Esophagus squamous epithelium (tissue), 5 donors: Measurements from ENCODE around the gene C14orf180. TPM values are rescaled to one million over a fixed set of nuclear protein-coding genes. Genes with fewer than 3 reads are reported as not detected.

Source experiments
- DNase-seq: peaks from one replicate; lab custom pipeline; 2025; lab: John Stamatoyannopoulos, UW
- H3K27ac ChIP-seq, 4 donors: fragments of 200-600 bp; sonication (generic); one replicate each; pipeline ENCODE4 v1.5.1; 2016 to 2019; ENCODE audit warnings: mild to moderate bottlenecking in 1 of 4
- H3K27me3 ChIP-seq, 4 donors: fragments of 200-600 bp; sonication (generic); 1 replicate in 3 of 4; 2 replicates in 1 of 4; pipeline versions ENCODE4 v1.5.1 to v1.6.0; 2017 to 2021; ENCODE audit warnings: antibody characterized with exemption in 1 of 4
- H3K36me3 ChIP-seq, 3 donors: fragments of 200-600 bp; sonication (generic); one replicate each; pipeline ENCODE4 v1.5.1; 2016 to 2019
- H3K4me1 ChIP-seq, 3 donors: fragments of 200-600 bp; sonication (generic); one replicate each; pipeline ENCODE4 v1.5.1; 2017 to 2019
- H3K4me3 ChIP-seq, 4 donors: fragments of 200-600 bp; sonication (generic); 1 replicate in 3 of 4; 2 replicates in 1 of 4; pipeline ENCODE4 v1.5.1; 2016 to 2019; ENCODE audit warnings: mild to moderate bottlenecking in 2 of 4, moderate library complexity in 1 of 4
- H3K9me3 ChIP-seq, 3 donors: fragments of 200-600 bp; sonication (generic); one replicate each; pipeline ENCODE4 v1.5.1; 2016 to 2019
- POLR2A ChIP-seq, 4 donors: fragments of 450-650 bp; IDR thresholded peaks; one replicate each; pipeline ENCODE4 v1.6.1; 2017; ENCODE audit warnings: antibody characterized with exemption in 4 of 4, mild to moderate bottlenecking in 4 of 4, moderate library complexity in 3 of 4
- WGBS, 2 donors: methylation state at CpG; one replicate each; pipeline ENCODE4 v1.1.5; 2018; 5-methylcytosine and 5-hydroxymethylcytosine counted together
- intact Hi-C: fragments of 100-400 bp; cut with DNase I; formaldehyde crosslinking; loops from one replicate; pipeline ENCODE4 v1.15.0; 2022
- total RNA-seq, 4 donors: library from RNA; depleted of rRNA; stranded (reverse); fragments of >200 nt; gene quantifications; one replicate each; pipeline ENCODE4 v1.1.0, GENCODE V29; 2016
- TF ChIP-seq, protein P1 (sequence below), 6 experiments: fragments of 450-650 bp in 4 of 6; fragments of 200-600 bp in 2 of 6; sonication (generic) in 2 of 6; IDR thresholded peaks; one replicate each; pipeline ENCODE4 v1.5.1; 2016 to 2019; ENCODE audit warnings: antibody characterized with exemption in 6 of 6, mild to moderate bottlenecking in 4 of 6, moderate library complexity in 4 of 6
- donor health status: DM: yes; HTN: yes; CAD: no.

Gene C14orf180
- total RNA-seq, 4 donors from 2014 or later, result not detected

DNA sequence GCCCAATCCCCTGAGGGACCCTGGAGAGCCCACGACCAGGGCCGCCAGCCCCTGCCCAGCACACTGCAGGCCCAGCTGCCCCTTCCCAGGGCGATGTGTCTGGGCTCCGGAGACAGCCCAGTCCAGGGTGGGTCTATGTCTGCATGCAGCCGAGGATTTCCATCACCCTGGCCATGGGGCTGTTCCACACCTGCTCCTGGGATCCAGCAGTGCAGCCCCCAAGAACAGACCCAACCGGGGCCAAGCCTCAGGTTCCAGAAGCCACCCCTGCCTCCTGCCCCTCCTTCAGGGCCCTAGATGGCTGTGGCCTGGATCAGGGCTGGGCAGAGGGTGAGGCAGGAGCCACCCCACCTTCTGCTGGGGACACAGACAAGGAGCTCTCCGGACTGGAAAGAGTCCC, 11.5 kb downstream of the C14orf180 start:
- no peaks in the 10 kb centered on the region for H3K9me3 ChIP-seq
- peaks cover 0 to 70% (median 0%) of the 10 kb centered on the region in 4 donors for H3K27me3 ChIP-seq
- DNase-seq, result no peak
- no peak for TF ChIP-seq POLR2A (IDR thresholded peaks at IDR 0.05)
- TF ChIP-seq, protein P1, sequence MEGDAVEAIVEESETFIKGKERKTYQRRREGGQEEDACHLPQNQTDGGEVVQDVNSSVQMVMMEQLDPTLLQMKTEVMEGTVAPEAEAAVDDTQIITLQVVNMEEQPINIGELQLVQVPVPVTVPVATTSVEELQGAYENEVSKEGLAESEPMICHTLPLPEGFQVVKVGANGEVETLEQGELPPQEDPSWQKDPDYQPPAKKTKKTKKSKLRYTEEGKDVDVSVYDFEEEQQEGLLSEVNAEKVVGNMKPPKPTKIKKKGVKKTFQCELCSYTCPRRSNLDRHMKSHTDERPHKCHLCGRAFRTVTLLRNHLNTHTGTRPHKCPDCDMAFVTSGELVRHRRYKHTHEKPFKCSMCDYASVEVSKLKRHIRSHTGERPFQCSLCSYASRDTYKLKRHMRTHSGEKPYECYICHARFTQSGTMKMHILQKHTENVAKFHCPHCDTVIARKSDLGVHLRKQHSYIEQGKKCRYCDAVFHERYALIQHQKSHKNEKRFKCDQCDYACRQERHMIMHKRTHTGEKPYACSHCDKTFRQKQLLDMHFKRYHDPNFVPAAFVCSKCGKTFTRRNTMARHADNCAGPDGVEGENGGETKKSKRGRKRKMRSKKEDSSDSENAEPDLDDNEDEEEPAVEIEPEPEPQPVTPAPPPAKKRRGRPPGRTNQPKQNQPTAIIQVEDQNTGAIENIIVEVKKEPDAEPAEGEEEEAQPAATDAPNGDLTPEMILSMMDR (IDR thresholded peaks at IDR 0.05), result no peak
- intact Hi-C loops, result no loop called here
- H3K27ac ChIP-seq, result no peak overlapping the region
- no peaks in the 10 kb centered on the region for H3K4me1 ChIP-seq
- H3K36me3 ChIP-seq, result no peaks in the 10 kb centered on the region
- no peak overlapping the region for H3K4me3 ChIP-seq
- 62% methylated on average over 3 of the region's 7 CpGs; no CpG with 5 or more reads in 1 of the 2 donors for WGBS, 2 donors

DNA sequence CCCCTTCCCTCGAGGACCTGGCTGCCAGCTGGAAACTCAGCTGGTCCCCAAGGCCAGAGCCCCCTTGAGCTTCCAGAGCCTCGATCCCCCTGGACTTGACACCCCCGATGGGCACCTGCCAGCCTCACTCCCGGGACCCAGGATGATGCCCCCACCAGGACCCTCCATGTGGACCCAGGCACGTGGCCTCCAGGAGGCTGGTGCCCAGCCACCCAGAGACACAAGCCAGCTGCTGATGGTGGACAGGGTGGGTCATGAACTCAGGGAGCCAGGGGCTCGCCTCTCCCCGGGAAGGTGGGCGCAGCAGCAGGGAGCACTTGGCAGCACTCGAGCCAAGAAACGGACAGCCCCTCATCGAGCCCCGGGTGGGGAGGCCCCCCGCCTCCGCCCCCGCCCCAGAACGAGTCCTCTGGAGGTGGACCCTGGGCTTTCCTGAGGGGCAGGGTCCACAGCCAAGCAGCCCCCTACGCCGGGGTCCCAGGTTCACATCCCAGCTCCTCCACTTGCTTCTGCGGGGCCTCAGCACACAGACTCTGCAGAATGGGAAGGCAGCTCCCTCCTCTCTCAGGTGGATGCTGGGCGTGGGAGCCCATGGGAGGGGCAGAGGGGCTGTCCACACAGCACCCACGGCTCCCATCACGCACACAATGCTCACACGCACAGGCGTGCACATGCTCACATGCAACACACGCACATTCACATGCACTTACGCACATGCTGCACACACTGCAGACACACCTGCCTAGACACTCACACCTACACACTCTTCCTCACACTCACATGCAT, 12.1 kb downstream of the C14orf180 start:
- TF ChIP-seq, protein P1 (IDR thresholded peaks at IDR 0.05), result no peak
- no peak for TF ChIP-seq POLR2A (IDR thresholded peaks at IDR 0.05)
- peaks cover 0 to 70% (median 0%) of the 10 kb centered on the region in 4 donors for H3K27me3 ChIP-seq
- H3K9me3 ChIP-seq, result no peaks in the 10 kb centered on the region
- 61 to 91% methylated on average over 4 to 8 of the region's 26 CpGs for WGBS, 2 donors
- intact Hi-C loops, result no loop called here
- H3K4me1 ChIP-seq, result no peaks in the 10 kb centered on the region
- no peak overlapping the region for H3K27ac ChIP-seq
- no peak for DNase-seq
- no peaks in the 10 kb centered on the region for H3K36me3 ChIP-seq
- H3K4me3 ChIP-seq, result no peak overlapping the region

DNA sequence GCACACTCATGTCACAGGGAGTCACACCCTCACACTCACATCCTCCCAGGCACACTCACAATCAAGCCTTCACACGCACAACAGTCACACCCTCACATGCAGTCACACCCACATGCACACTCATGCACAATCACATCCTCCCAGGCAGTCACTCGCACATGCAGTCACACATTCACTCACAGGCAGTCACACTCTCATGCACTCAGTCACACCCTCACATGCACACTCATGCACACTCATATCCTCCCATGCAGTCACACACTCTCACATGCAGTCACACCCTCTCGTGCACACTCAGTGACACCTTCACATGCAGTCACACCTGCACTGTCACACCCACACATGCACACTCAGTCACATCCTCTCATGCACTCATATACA, 12.7 kb downstream of the C14orf180 start:
- Histone ChIP-seq H3K27me3 (peaks cover 0 to 71% (median 0%) of the 10 kb centered on the region in 4 donors), H3K4me3 (no peak overlapping the region), H3K27ac (no peak overlapping the region), H3K4me1 (no peaks in the 10 kb centered on the region), H3K36me3 (no peaks in the 10 kb centered on the region), H3K9me3 (no peaks in the 10 kb centered on the region)
- TF ChIP-seq, protein P1 (IDR thresholded peaks at IDR 0.05), result no peak
- TF ChIP-seq POLR2A (IDR thresholded peaks at IDR 0.05), result no peak
- no peak for DNase-seq
- intact Hi-C loops, result no loop called here
- 50 to 61% methylated on average over 3 of the region's 3 CpGs for WGBS, 2 donors

GRCh38 chr14:104592785-104593184, 13.2 kb downstream of the C14orf180 start:
- TF ChIP-seq POLR2A (IDR thresholded peaks at IDR 0.05), result no peak
- TF ChIP-seq, protein P1 (IDR thresholded peaks at IDR 0.05), result no peak
- Histone ChIP-seq H3K27ac (no peak overlapping the region), H3K36me3 (no peaks in the 10 kb centered on the region), H3K4me3 (no peak overlapping the region), H3K27me3 (peaks cover 0 to 71% (median 0%) of the 10 kb centered on the region in 4 donors), H3K4me1 (no peaks in the 10 kb centered on the region), H3K9me3 (no peaks in the 10 kb centered on the region)
- WGBS, 2 donors, result 27 to 60% methylated on average over 2 to 3 of the region's 8 CpGs
- intact Hi-C loops, result no loop called here
- no peak for DNase-seq

DNA sequence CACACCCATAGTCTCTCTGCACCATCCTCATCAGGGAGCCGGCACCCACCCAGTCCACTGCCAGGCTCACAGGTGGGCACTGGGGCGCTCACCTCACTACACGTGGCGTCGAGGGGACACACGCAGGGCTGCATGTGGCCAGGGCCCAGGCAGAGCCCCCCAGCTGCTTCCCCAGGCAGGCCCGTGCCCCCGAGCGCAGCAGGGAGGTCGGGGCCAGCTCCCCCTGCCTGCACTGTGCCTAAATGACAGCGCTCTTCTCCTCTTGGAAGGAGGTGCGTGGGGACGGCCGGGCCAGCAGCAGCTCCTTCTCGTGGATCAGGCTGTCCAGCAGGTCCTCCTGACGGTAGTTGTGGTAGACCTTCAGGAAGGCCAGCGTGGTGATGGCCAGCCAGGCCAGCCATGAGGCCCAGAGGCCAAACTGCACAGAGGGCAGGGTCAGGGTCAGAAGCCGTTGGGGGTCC, 13.7 kb downstream of the C14orf180 start:
- WGBS, 2 donors, result 56 to 60% methylated on average over 1 to 2 of the region's 18 CpGs
- H3K36me3 ChIP-seq, result no peaks in the 10 kb centered on the region
- DNase-seq, result no peak
- H3K27me3 ChIP-seq, result peaks cover 0 to 71% (median 0%) of the 10 kb centered on the region in 4 donors
- H3K4me3 ChIP-seq, result no peak overlapping the region
- intact Hi-C loops, result no loop called here
- TF ChIP-seq, protein P1 (IDR thresholded peaks at IDR 0.05), result no peak
- no peak for TF ChIP-seq POLR2A (IDR thresholded peaks at IDR 0.05)
- no peaks in the 10 kb centered on the region for H3K4me1 ChIP-seq
- H3K27ac ChIP-seq, result no peak overlapping the region
- no peaks in the 10 kb centered on the region for H3K9me3 ChIP-seq
